ENCODE data around the gene CCDC89.

The CCDC89 gene

GRCh38 chr11:85721191-85721590, 35.2 kb upstream of the CCDC89 start:
- no peak for TF ChIP-seq CTCF (IDR thresholded peaks at IDR 0.05; ENCODE audit: insufficient read depth, low read depth, low read length, missing control alignments)
- no peak for DNase-seq (ENCODE audit: low read depth)
- no peak overlapping the region for H3K4me3 ChIP-seq (ENCODE audit: low read length)

DNA sequence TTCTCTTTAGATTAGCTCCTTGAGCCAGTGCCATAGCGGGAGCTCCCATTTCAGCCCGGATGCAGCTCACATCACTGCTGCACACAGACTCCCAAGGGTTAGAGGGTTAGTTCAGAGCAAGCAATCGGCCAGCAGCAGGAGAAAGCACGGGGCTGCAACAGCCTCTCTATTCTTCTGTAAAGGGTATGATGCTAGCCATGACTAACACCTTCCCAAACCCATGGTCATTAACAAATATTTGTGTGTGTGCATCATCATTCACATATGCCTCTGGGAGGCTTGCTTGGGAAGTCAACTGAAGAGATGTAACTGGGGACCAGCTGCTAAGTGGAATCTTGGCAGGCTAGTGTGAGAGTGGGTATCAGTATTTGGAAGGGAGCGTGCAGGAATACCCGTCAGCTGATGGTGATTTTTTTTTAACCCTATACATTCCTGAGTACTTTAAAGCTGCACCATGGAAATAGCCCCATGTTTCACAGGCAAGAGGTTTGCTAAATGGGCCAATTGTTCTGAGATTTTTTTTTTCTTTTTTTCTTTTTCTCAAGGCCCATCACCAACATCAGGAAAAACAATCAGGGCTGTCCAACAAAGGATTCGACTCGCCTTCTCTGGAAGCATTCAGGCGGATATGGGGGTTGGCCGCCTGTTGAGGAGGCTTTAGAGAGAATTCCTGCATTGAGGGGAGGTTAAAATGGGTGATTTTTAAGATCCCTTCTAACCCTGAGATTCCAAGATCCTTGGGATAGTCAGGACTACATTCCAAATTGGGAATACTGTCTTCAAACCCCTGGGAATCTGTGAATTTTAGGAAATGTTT, 33.2 kb upstream of the CCDC89 start:
- no peak for TF ChIP-seq CTCF (IDR thresholded peaks at IDR 0.05; ENCODE audit: insufficient read depth, low read depth, low read length, missing control alignments)
- DNase-seq (ENCODE audit: low read depth): peak; percentile 89
- H3K4me3 ChIP-seq (ENCODE audit: low read length): no peak overlapping the region

DNA sequence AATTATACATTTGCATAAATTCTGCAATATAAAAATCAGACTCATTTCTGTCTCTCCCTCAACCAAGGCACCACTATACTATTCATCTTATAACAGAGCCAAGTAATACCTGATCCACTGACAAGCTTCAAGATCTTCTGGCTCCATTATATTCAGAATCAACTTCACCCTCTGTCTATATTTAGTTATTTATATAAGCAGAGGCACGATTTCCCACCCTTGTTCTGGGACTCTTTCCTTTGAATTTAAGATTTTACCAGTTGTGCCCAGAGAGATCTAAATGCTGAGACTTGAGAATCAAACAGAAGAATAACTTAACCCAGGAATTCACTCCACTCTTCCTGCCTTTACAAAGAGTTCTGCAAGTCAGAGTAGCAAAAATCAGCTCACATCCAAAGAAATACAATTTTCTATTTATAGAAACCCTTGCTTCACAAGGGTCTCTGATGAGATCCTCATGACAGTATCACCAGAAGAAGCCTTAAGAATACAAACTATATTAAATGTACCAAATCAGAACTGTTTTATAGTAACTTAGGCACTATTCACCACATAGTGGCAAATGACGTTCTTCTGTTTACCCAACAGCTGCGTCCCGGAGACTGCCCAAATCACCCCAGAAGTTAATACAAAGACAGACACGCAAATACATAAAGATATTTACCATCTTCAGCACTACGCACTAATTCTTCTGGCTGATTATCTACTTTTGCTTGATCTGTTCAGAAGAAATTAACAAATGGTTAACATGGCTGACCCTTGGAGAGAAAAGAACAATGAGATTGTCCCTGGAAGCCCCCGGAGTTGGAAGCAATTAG, 32.3 kb upstream of the CCDC89 start:
- no peak for TF ChIP-seq CTCF (IDR thresholded peaks at IDR 0.05; ENCODE audit: insufficient read depth, low read depth, low read length, missing control alignments)
- H3K4me3 ChIP-seq (ENCODE audit: low read length): no peak overlapping the region
- DNase-seq (ENCODE audit: low read depth): no peak

DNA sequence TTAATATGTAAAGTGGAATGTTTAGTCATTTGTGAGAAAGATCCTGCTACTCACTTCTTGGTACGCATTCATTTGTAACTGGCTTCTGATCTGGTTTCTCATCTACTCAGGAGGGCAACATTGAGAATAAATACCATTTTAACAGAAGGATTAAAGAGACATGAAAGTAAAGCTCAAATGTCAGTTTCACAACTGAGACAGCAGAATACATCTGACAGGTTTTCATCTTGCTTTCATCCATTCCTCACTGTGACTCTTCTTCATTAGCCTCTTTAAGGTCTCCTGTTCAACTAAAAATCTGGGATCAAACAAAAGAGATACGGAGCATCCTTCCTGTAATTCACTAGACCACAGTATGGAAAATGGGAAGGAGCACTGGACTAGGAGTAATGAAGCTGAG, 31.4 kb upstream of the CCDC89 start:
- no peak for DNase-seq (ENCODE audit: low read depth)
- no peak for TF ChIP-seq CTCF (IDR thresholded peaks at IDR 0.05; ENCODE audit: insufficient read depth, low read depth, low read length, missing control alignments)
- H3K4me3 ChIP-seq (ENCODE audit: low read length): no peak overlapping the region

DNA sequence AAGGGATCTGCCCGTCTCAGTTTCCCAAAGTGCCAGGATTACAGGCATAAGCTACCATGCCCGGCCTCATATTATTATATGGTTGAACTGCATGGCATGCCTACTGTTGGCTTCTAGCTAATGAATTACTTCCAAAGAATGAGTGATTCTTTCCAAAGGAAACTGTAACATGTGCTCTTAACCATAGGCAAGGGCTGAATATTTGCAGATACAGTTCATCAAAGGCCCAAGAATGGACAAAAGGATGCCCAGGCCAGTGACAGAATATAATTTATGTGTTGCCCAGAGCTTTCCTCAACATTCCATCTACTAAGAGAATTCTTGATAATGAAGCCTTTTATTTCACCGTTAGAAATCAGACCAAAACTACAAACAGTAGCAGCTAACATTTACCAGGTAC, 27.0 kb upstream of the CCDC89 start:
- no peak for TF ChIP-seq CTCF (IDR thresholded peaks at IDR 0.05; ENCODE audit: insufficient read depth, low read depth, low read length, missing control alignments)
- no peak overlapping the region for H3K4me3 ChIP-seq (ENCODE audit: low read length)
- no peak for DNase-seq (ENCODE audit: low read depth)

- no peak overlapping the region for H3K4me3 ChIP-seq (ENCODE audit: low read length)
- DNase-seq (ENCODE audit: low read depth): peak; percentile 27
- no peak for TF ChIP-seq CTCF (IDR thresholded peaks at IDR 0.05; ENCODE audit: insufficient read depth, low read depth, low read length, missing control alignments)
Observed at GRCh38 chr11:85710917-85711316, 24.9 kb upstream of the CCDC89 start.
